GM18907 (cell line): Measurements from ENCODE around the gene INHA.

Experiments
- ATAC-seq: cut with Tn5 transposase; IDR thresholded peaks from one replicate; pipeline ENCODE4 v1.9.1; 2021; ENCODE audit warnings: mild to moderate bottlenecking, moderate library complexity; ENCODE audit not compliant: unreplicated experiment

INHA gene

DNA sequence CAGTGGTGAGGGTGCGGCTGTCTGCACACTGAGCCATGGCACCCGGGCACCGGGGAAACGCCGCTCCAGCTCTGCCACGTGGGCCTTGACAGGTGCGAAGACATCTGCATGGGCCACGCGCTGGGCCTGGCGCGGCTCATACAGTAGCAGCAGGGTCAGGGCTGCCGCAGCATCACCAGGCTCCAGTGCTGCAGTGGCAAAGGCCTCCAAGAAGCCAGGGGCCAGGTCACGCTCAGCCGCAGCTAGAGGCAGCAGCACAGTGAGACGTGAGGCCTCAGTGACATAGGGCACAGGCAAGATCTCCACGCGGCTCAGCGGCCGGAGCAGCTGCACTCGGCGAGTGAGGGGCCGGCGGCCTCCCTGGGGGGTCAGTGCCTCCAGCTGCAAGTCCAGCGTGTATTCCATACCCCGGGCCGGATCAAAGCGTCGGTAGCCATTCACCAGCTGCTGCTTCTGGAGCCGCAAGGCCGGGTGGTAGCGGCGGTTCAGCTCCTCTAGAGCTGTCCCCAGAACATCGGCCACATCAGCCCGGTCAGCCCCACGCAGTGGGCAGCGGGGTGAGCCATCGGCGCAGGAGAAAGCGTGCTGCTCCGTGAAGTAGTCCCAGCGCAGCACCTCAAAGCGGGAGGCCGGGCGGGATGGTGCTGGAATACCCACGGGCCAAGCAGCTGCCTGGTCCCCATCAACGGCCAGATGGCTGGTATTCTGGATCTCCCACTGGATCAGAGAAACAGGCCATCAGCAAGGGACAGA, 32.0 kb upstream of the INHA start:
- ATAC-seq = no peak

GRCh38 chr2:219540784-219541504, 31.2 kb upstream of the INHA start:
- ATAC-seq = no peak

DNA sequence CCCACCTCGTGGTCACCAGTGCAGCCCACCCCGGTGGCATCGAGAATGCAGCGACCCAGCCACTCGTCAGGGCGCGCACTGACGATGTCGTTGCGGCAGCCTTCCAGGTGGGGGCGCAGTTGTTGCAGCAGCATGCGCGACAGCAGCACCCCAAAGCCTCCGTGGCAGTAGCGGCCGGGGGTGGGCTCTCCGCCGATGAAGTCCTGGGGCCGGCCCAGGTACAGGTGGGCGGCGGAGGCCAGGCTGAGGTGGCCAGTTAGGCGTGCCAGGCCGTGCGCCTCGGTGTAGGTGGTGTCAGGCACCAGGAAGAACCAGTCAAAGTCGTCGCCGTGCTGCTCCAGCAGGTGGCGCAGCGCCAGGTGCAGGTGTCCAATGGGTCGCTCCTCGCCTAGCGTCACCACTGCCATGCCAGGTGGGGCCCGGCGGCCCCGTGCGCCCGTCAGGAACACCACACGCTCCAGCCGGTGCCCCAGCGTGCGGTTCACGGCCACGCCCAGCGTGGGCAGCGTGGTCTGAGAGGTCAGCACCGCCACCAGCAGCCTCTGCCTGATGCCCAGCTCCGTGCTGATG, 30.4 kb upstream of the INHA start:
- peak; percentile 57 for ATAC-seq

- ATAC-seq = peak; percentile 41
These were observed 29.0 kb upstream of the INHA start for GRCh38 chr2:219542931-219543595.

GRCh38 chr2:219543596-219544358, 28.3 kb upstream of the INHA start, which contains the start of the genes CHPF and TMEM198:
CHPF (minus strand) TSS chr2:219543809; CDS start chr2:219543538, 271 bp downstream.
TMEM198 (plus strand) TSS chr2:219544028; CDS start chr2:219544728, 700 bp downstream.
- peak; percentile 81 for ATAC-seq

DNA sequence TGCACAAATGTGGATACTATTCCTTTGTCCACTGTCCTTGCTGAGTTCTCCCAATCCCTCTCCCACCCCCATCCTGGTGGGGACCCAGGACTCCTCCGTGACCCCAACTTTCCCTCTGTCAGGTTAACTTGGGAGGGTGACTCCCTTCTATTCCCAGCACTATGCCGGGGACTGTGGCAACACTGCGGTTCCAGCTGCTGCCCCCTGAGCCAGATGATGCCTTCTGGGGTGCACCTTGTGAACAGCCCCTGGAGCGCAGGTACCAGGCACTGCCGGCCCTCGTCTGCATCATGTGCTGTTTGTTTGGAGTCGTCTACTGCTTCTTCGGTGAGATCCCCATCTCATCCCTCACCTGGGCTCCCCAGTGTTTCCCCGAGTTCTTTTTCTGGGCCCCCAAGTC, 27.5 kb upstream of the INHA start:
- no peak for ATAC-seq

DNA sequence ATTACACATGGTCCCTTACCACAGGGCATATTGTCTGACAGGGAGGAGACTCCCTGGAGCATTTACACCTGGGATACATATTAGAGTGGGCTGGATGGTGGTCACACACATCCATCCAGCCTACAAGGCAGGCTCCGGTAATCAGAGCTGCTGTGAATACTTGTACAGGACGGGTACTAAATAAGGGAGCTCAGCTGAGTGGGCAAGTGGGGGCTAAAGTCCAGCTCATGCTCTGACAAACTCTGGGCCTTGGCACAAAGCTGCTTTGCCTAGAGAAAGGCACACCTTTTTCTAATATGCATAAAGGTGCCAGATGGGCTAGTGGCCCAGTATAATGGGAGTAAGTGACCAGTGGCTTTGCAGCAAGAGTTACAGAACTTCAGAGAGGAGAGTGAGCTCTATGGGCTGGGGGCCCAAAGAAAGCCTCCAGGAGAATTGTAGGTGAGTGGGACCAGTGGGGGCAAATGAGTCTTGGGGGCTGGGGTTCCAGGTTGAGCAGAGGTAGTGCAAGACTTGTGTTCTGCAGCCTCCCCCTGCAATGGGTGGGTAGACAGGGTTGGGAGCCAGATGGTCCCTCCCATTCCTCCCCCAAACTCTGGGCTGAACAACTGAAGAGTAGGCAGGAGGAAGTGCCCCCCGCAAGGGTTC, 26.7 kb upstream of the INHA start:
- ATAC-seq = no peak

GRCh38 chr2:219545943-219546352, 26.2 kb upstream of the INHA start:
- no peak for ATAC-seq

DNA sequence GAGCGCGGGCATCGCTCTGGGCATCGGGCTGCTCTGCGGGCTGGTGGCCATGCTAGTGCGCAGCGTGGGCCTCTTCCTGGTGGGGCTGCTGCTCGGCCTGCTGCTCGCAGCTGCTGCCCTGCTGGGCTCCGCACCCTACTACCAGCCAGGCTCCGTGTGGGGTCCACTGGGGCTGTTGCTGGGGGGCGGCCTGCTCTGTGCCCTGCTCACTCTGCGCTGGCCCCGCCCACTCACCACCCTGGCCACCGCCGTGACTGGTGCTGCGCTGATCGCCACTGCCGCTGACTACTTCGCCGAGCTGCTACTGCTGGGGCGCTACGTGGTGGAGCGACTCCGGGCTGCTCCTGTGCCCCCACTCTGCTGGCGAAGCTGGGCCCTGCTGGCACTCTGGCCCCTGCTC, 24.5 kb upstream of the INHA start:
- no peak for ATAC-seq

DNA sequence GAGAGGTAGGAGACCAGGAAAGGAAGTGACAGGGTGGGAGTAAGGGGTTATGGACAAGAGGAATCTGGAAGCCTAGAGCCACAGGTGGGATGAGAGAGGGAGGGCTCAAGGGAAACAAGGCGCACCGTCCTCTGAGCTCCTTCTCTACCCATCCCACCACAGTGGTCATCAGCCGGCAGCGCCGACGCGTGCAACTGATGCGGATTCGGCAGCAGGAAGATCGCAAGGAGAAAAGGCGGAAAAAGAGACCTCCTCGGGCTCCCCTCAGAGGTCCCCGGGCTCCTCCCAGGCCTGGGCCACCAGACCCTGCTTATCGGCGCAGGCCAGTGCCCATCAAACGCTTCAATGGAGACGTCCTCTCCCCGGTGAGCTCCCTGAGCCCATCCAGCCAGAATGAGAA, 23.1 kb upstream of the INHA start:
- no peak for ATAC-seq

GRCh38 chr2:219549619-219550018, 22.5 kb upstream of the INHA start:
- no peak for ATAC-seq

GRCh38 chr2:219551441-219552381, 20.4 kb upstream of the INHA start:
- peak; percentile 17 for ATAC-seq

DNA sequence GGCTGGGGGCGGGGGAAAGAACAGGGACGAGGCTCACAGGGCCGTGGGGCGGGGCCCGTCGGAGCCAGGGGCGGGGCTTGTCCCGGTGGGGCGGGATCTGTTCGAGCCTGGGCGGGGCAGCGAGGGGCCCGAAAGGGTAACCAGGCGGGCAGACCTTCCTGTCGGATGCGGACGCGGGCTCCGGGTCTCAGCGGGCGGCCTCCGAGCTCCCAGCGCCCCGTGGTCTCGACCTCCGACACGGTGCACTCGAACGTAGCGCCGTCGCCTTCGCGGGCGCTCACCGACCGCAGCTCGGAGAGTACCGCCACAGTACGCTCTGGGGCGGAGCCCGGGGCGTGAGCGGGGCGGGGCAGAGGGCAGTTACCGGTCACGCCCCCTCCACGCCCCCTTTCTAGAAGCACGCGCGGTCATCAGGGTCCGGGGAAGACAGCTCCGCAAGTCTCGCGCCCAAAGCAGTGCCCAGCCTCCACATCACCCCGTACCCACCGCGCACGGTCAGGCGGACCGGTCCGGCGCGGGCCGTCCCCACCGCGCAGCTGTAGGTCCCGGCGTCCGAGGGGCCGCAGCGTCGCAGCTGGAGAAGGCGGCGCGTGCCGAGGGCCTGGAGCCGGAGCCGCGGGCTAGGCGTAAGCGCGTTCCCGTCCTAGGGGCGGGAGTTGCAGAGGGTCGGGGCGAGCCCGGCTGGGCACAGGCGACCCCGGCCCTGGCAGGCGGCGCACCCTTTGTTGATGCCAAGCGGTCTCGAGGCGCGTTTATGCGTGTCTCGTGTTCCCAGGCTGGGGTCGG, 19.5 kb upstream of the INHA start:
- ATAC-seq = peak; percentile 91

DNA sequence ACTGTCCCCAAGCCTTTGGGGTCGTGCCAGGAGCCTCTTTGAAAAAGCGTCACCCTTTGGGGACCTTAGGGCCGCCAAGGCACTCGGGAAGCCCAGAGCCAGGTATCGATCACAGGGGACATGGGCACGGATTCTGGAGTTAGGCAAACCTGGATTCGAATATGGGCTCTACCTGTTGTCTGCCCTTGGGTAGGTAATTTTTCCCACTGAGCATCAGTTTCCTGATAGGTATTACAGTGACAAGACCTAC, 19.0 kb upstream of the INHA start:
- no peak for ATAC-seq

GRCh38 chr2:219553463-219553963, 18.6 kb upstream of the INHA start:
- ATAC-seq = no peak

DNA sequence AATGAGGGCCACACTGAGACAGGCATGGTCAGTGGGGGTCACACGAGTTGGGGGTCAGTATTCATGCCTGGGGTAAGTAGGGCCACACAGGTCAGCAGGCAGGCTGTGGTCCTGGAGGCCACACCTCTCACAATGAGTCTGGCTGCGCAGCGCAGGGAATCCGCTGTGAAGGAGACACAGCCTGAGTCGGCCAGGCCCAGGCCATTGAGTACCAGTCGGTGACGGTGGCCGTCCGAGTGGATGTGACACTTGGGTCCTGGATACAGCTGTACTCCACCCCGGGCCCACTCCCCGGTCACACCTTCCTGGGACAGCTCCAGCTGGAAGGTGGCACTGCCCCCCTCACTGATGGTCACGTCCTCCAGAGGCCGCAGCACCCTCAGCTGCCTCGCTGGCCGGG, 17.8 kb upstream of the INHA start:
- no peak for ATAC-seq

DNA sequence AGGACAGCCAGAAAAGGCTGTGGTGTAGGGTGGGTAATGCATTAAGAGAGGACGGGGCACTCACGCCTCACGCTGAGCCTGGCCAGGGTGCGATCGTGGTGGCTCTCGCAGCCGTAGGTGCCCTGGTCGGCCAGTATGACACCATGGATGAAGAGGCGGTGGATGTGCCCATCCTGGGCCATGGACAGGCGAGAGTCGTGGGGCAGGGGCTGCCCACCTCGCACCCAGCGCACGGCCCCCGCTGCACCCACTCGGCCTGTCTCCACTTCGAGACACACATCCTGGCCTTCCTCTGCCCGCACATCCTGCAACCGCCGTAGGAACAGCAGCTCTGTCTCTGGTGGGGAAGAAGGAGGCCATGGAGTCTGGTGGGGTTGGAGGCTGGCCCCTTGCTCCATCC, 16.2 kb upstream of the INHA start:
- ATAC-seq = no peak

- ATAC-seq = no peak
These were observed 15.7 kb upstream of the INHA start for GRCh38 chr2:219556413-219556812.
